SU-DHL-6 (cell line): ENCODE results near the gene ADAMTS16.

Experiments used
- H2AFZ ChIP-seq: fragments of 200-600 bp; sonication (generic); 2 replicates; pipeline ENCODE4 v1.6.1; 2014; ENCODE audit warnings: low read depth, mild to moderate bottlenecking, moderate library complexity, mixed read lengths, antibody characterized with exemption, low read length; ENCODE audit not compliant: severe bottlenecking
- H3F3A ChIP-seq: fragments of 200-600 bp; shearing (Covaris generic); 2 replicates; pipeline ENCODE4 v1.6.0; 2016; ENCODE audit warnings: antibody characterized with exemption, mild to moderate bottlenecking; ENCODE audit not compliant: insufficient read depth
- H3K27ac ChIP-seq: fragments of 200-600 bp; sonication (generic); 2 replicates; pipeline ENCODE4 v1.5.1; 2016; ENCODE audit warnings: low read depth, mild to moderate bottlenecking, low read length, moderate library complexity, mixed read lengths
- H3K27me3 ChIP-seq: fragments of 200-600 bp; sonication (generic), shearing (Covaris generic); 2 replicates; pipeline ENCODE4 v1.6.0; 2014; ENCODE audit warnings: mild to moderate bottlenecking, low read length
- H3K36me3 ChIP-seq: fragments of 200-600 bp; sonication (generic); 2 replicates; pipeline ENCODE4 v1.6.1; 2014; ENCODE audit warnings: mild to moderate bottlenecking, low read length, mixed read lengths
- H3K4me2 ChIP-seq: fragments of 300-600, 200-600 bp; shearing (Covaris generic), sonication (generic); 2 replicates; pipeline ENCODE4 v1.6.0; 2014; ENCODE audit warnings: low read length, low read depth, mild to moderate bottlenecking; ENCODE audit not compliant: poor library complexity, severe bottlenecking
- H3K4me3 ChIP-seq: fragments of 200-600 bp; sonication (generic); 2 replicates; pipeline ENCODE4 v1.5.1; 2014; ENCODE audit warnings: antibody characterized with exemption, low read length, mild to moderate bottlenecking, mixed read lengths; ENCODE audit not compliant: insufficient read depth, poor library complexity, severe bottlenecking
- H3K79me2 ChIP-seq: fragments of 200-600 bp; sonication (generic); 2 replicates; pipeline ENCODE4 v1.6.1; 2014; ENCODE audit warnings: mild to moderate bottlenecking, low read length, moderate library complexity; ENCODE audit not compliant: insufficient read depth
- H3K9ac ChIP-seq: fragments of 200-600 bp; sonication (generic); 2 replicates; pipeline ENCODE4 v1.7.0; 2014; ENCODE audit warnings: mild to moderate bottlenecking, low read length
- H3K9me2 ChIP-seq: fragments of 200-600 bp; sonication (generic); replicated peaks from 2 replicates; pipeline ENCODE4 v1.6.1; 2014; ENCODE audit warnings: low read length; ENCODE audit not compliant: insufficient read depth
- H3K9me3 ChIP-seq: fragments of 200-600 bp; sonication (generic); 2 replicates; pipeline ENCODE4 v1.6.1; 2014; ENCODE audit warnings: low read length, mixed read lengths; ENCODE audit not compliant: insufficient read depth
- H4K20me1 ChIP-seq: fragments of 200-600 bp; sonication (generic); 2 replicates; pipeline ENCODE4 v1.6.1; 2014; ENCODE audit warnings: low read depth, mild to moderate bottlenecking, antibody characterized with exemption, low read length, moderate library complexity, mixed read lengths
- EZH2phosphoT487 ChIP-seq: fragments of 200-600 bp; sonication (generic), shearing (Covaris generic); conservative IDR thresholded peaks from 2 replicates; pipeline ENCODE4 v1.6.1; 2018; ENCODE audit warnings: mild to moderate bottlenecking, antibody characterized with exemption, low read length, moderate library complexity, mixed read lengths
- TF ChIP-seq, protein P1 (sequence below): fragments of 200-600 bp; sonication (generic); IDR thresholded peaks from one replicate; pipeline ENCODE4 v1.5.1; 2017; ENCODE audit warnings: antibody characterized with exemption, mild to moderate bottlenecking, low read length, moderate library complexity; ENCODE audit not compliant: insufficient read depth, poor library complexity, severe bottlenecking

ADAMTS16 gene

DNA sequence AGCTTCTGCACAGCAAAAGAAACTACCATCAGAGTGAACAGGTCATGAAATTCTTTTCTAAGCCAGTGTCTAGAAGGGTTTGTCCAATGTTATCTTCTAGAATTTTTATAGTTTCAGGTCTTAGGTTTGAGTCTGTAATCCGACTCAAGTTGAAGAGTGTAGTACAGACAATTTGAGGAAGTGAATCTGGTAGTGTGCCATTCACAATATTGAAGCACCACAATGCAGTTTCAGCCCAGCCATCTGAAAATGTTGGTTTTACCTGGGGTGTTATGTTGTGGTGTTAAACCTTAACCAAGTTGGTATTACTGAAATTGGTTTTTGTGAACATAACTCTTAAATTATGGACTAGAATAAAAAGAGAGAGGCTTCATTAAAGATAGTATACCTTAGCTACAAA is 77.2 kb downstream of the ADAMTS16 start:
- no peaks in the 10 kb centered on the region for H3K79me2 ChIP-seq
- no peaks in the 10 kb centered on the region for H3K27me3 ChIP-seq
- H3K9me2 ChIP-seq, result no peaks in the 10 kb centered on the region
- no peak for TF ChIP-seq EZH2phosphoT487
- TF ChIP-seq, protein P1, sequence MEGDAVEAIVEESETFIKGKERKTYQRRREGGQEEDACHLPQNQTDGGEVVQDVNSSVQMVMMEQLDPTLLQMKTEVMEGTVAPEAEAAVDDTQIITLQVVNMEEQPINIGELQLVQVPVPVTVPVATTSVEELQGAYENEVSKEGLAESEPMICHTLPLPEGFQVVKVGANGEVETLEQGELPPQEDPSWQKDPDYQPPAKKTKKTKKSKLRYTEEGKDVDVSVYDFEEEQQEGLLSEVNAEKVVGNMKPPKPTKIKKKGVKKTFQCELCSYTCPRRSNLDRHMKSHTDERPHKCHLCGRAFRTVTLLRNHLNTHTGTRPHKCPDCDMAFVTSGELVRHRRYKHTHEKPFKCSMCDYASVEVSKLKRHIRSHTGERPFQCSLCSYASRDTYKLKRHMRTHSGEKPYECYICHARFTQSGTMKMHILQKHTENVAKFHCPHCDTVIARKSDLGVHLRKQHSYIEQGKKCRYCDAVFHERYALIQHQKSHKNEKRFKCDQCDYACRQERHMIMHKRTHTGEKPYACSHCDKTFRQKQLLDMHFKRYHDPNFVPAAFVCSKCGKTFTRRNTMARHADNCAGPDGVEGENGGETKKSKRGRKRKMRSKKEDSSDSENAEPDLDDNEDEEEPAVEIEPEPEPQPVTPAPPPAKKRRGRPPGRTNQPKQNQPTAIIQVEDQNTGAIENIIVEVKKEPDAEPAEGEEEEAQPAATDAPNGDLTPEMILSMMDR, result no peak
- H2AFZ ChIP-seq, result no peak overlapping the region
- no peaks in the 10 kb centered on the region for H3F3A ChIP-seq
- H3K27ac ChIP-seq, result no peak overlapping the region
- no peaks in the 10 kb centered on the region for H3K9me3 ChIP-seq
- no peak overlapping the region for H3K9ac ChIP-seq
- H4K20me1 ChIP-seq, result no peaks in the 10 kb centered on the region
- H3K4me3 ChIP-seq, result no peak overlapping the region
- no peaks in the 10 kb centered on the region for H3K36me3 ChIP-seq
- no peak overlapping the region for H3K4me2 ChIP-seq

DNA sequence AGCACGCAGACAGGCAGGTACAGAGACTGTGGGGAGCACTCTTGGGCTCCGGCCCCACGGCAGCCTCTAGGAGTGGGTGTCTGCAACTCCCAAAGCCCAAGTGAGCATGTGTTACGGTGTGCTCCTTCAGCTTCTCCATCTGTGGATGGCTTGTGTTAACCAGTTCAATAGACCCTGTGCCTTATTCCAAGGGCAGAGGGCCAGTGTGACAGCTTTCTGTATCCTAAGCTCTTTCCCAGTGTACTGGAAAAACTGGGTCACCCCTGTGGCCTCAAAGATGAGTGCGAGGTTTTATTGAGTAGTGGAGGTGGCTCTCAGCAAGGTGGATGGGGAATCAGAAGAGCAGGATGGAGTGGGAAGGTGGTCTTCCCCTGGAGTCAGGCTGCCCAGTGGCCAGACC is 78.3 kb downstream of the ADAMTS16 start:
- Histone ChIP-seq H3K27me3 (no peaks in the 10 kb centered on the region), H3K9me2 (no peaks in the 10 kb centered on the region), H4K20me1 (no peaks in the 10 kb centered on the region), H3K9ac (no peak overlapping the region), H3K4me3 (no peak overlapping the region), H3K27ac (no peak overlapping the region), H2AFZ (no peak overlapping the region), H3F3A (no peaks in the 10 kb centered on the region), H3K4me2 (no peak overlapping the region), H3K79me2 (no peaks in the 10 kb centered on the region), H3K36me3 (no peaks in the 10 kb centered on the region), H3K9me3 (no peaks in the 10 kb centered on the region)
- no peak for TF ChIP-seq EZH2phosphoT487
- TF ChIP-seq, protein P1, result no peak

DNA sequence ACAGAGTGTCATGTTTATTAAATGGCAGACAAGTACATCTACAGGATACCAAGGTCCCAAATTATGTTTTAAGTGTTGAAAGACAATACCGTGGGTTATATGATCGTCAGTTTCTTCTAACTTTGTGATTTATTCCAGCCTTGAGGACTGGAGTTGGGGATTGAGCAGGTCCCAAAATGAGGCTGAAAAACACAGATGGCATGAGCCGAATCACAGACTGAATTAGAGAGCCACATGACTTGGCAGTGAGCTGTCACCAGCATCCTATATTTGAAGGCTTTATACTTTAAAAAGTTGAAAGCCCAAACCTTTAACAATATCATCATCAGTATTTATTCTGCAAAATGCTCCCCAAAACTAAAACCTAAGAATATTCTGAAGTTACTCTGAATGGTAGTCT is 79.4 kb downstream of the ADAMTS16 start:
- Histone ChIP-seq H3K9ac (no peak overlapping the region), H3K9me3 (no peaks in the 10 kb centered on the region), H3K9me2 (no peaks in the 10 kb centered on the region), H3K27me3 (no peaks in the 10 kb centered on the region), H4K20me1 (no peaks in the 10 kb centered on the region), H3K27ac (no peak overlapping the region), H3K4me2 (no peak overlapping the region), H3K4me3 (no peak overlapping the region), H3K36me3 (no peaks in the 10 kb centered on the region), H3F3A (no peaks in the 10 kb centered on the region), H2AFZ (no peak overlapping the region), H3K79me2 (no peaks in the 10 kb centered on the region)
- TF ChIP-seq, protein P1, result no peak
- TF ChIP-seq EZH2phosphoT487, result no peak
